Astrocyte (in vitro differentiated cells and primary cell): ENCODE data around the gene RSPH3.

Experiments used
- CTCF ChIP-seq: IDR thresholded peaks from 2 replicates; pipeline ENCODE4 v1.5.1; 2011; ENCODE audit warnings: low read depth, mild to moderate bottlenecking, inconsistent platforms, low read length, moderate library complexity; ENCODE audit not compliant: insufficient read depth
- EZH2 ChIP-seq: IDR thresholded peaks from 2 replicates; pipeline ENCODE4 v1.6.1; 2012; ENCODE audit warnings: mild to moderate bottlenecking, low read length, inconsistent platforms; ENCODE audit not compliant: insufficient read depth

- TF ChIP-seq CTCF (no peak), EZH2 (no peak)
These were observed 4.6 kb upstream of the RSPH3 start for GRCh38 chr6:159004592-159004991.
